ENCODE results near the gene AP3D1.
"Not testable (repeated sequence)": the region's sequence is repeated elsewhere in the genome, so short reads cannot be mapped to it uniquely, and the experiment has no call there.

AP3D1 gene

GRCh38 chr19:2108251-2109016 lies 42.9 kb downstream of the AP3D1 start:
- no peak for DNase-seq

- no peak for DNase-seq
These were observed 48.2 kb downstream of the AP3D1 start for GRCh38 chr19:2103045-2103707.

GRCh38 chr19:2101417-2102335 lies 49.7 kb downstream of the AP3D1 start:
- no peak for DNase-seq

- no peak for DNase-seq
These were observed 50.7 kb downstream of the AP3D1 start for GRCh38 chr19:2100719-2101061.

GRCh38 chr19:2099937-2100718 lies 51.2 kb downstream of the AP3D1 start:
- no peak for DNase-seq

GRCh38 chr19:2099054-2099501 lies 52.3 kb downstream of the AP3D1 start:
- no peak for DNase-seq

GRCh38 chr19:2097886-2098327 lies 53.5 kb downstream of the AP3D1 start:
- no peak for DNase-seq

GRCh38 chr19:2097203-2097885 lies 54.0 kb downstream of the AP3D1 start:
- no peak for DNase-seq

- DNase-seq, result peak; percentile 97
These were observed 54.7 kb downstream of the AP3D1 start, which contains the start of gene IZUMO4 for GRCh38 chr19:2096480-2097202. Gene IZUMO4, plus strand, starts transcription at chr19:2096915. Its CDS starts 31 bp downstream, at chr19:2096946.

- peak; percentile 96 for DNase-seq
These were observed 55.3 kb downstream of the AP3D1 start, which contains the start of gene MOB3A for GRCh38 chr19:2096034-2096479. Gene MOB3A, minus strand, starts transcription at chr19:2096326. Its CDS starts 17,766 bp downstream, at chr19:2078560.

- not testable (repeated sequence) for DNase-seq
These were observed 59.3 kb downstream of the AP3D1 start for GRCh38 chr19:2091926-2092525.

- DNase-seq, result no peak
These were observed 61.7 kb downstream of the AP3D1 start for GRCh38 chr19:2089727-2090053.

- no peak for DNase-seq
These were observed 62.2 kb downstream of the AP3D1 start for GRCh38 chr19:2089001-2089711.

- DNase-seq, result no peak
These were observed 63.7 kb downstream of the AP3D1 start for GRCh38 chr19:2087621-2088100.

- DNase-seq, result peak; percentile 9
These were observed 64.4 kb downstream of the AP3D1 start for GRCh38 chr19:2086695-2087620.

GRCh38 chr19:2084993-2085720 lies 66.2 kb downstream of the AP3D1 start:
- peak; percentile 12 for DNase-seq

GRCh38 chr19:2083174-2083854 lies 68.1 kb downstream of the AP3D1 start:
- DNase-seq, result no peak

Measured in fibroblast of skin of abdomen (primary cell).